ENCODE results near the gene ZNF497. TPM values are rescaled to one million over a fixed set of nuclear protein-coding genes. Genes with fewer than 3 reads are reported as not detected.

Gene ZNF497
- total and polyA plus RNA-seq, 9 of the 15 experiments (the other 6 are each of a cell fraction or from before 2014, with no cell fraction given): 0.06 to 0.98 (median 0.44) TPM; not detected in 1

DNA sequence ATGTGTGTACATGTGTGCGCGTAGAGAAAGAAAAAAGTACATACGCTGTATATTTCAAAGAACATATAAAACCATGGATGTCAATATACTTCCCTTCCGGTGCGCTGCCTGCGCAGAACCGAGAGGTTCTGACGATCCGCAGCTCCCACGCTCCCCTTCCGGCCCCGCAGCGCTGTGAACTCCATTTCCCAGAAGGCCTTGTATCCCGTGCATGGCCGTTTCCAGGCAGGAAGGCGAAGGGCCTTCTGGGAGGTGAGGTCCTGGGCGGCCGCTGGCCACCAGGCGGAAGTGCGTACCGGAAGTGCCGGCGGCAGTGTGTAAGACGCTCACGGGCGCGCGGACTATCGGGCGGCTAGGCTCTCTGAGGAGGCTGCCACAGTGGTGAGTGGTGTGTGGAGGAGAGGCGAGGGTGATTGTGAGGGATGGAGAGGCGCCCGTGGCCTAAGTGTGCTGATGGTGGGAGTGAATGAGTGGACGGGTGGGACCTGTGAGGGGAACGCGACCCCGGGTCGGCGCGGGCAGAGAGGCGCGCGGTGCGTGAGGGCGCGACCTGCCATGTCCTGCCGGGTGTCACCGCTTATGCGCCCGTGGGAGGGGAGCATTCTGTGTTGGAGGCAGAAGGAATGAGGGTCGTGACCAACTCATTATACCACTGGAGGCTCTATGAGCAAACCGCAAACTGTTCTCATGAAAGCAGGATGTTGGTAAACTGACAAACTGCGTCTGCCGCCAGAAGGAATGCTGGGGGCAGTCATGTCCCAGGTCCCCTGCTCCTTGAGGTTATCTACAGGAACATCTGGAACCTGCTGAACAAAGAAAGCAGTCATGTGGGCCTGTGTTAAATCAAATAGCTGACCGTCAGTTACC lies 57.3 kb downstream of the ZNF497 start, which contains the start of gene ERVK3-1 (continued):
- TF ChIP-seq PHB2 (IDR thresholded peaks at IDR 0.05; ENCODE audit: low read depth): no peak
- TF ChIP-seq DPF2 (IDR thresholded peaks at IDR 0.05): peak; percentile 13; the same call in 1 of the 2 replicates
- TF ChIP-seq PTRF (tag; IDR thresholded peaks at IDR 0.05): no peak
- TF ChIP-seq, protein P1, sequence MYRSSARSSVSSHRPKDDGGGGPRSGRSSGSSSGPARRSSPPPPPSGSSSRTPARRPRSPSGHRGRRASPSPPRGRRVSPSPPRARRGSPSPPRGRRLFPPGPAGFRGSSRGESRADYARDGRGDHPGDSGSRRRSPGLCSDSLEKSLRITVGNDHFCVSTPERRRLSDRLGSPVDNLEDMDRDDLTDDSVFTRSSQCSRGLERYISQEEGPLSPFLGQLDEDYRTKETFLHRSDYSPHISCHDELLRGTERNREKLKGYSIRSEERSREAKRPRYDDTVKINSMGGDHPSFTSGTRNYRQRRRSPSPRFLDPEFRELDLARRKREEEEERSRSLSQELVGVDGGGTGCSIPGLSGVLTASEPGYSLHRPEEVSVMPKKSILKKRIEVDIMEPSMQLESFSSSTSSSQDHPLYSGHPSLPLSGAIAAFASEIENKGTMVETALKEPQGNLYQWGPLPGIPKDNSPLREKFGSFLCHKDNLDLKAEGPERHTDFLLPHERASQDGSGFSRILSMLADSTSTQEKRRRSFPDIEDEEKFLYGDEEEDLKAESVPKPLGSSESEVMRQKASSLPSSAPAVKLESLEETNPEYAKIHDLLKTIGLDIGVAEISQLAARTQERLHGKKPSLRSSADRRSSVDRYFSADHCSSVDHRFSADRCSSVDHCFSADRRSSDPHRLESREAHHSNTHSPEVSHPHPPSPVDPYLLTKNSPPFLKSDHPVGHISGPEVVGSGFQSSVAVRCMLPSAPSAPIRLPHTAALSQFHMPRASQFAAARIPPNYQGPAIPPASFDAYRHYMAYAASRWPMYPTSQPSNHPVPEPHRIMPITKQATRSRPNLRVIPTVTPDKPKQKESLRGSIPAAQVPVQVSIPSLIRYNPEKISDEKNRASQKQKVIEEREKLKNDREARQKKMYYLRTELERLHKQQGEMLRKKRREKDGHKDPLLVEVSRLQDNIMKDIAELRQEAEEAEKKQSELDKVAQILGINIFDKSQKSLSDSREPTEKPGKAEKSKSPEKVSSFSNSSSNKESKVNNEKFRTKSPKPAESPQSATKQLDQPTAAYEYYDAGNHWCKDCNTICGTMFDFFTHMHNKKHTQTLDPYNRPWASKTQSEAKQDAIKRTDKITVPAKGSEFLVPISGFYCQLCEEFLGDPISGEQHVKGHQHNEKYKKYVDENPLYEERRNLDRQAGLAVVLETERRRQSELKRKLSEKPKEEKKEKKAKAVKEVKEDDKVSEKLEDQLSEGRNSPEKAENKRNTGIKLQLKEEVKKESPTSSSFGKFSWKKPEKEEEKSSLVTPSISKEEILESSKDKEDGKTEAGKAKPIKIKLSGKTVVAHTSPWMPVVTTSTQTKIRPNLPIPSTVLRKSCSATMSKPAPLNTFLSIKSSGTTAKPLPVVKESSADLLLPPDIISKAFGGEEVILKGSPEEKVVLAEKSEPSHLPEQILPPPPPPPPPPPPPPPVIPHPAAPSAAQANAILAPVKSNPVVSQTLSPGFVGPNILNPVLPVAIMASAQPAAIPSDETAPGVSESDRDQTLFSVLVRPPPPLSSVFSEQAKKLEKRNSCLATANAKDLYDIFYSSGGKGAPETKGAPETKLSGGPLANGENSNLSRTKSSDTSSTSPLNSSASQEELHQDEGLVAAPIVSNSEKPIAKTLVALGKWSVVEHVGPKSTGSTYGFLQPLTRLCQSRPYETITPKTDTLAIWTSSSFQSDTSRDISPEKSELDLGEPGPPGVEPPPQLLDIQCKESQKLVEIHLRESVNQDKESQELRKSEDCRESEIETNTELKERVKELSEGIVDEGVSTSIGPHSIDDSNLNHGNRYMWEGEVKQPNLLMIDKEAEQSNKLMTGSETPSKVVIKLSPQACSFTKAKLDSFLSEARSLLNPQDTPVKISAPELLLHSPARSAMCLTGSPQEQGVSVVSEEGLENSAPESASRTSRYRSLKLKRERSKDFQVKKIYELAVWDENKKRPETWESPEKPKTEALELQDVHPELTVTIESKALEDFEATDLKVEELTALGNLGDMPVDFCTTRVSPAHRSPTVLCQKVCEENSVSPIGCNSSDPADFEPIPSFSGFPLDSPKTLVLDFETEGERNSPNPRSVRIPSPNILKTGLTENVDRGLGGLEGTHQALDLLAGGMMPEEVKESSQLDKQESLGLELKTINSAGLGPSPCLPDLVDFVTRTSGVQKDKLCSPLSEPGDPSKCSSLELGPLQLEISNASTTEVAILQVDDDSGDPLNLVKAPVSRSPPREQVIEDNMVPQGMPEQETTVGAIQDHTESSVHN (IDR thresholded peaks at IDR 0.05; ENCODE audit: borderline replicate concordance in 1 of 2, low read depth in 1 of 2): no peak; a peak in 1 of 4 replicates
- no peak for TF ChIP-seq ZNF133 (CRISPR knock-in tag; IDR thresholded peaks at IDR 0.05)
- TF ChIP-seq, protein P2, sequence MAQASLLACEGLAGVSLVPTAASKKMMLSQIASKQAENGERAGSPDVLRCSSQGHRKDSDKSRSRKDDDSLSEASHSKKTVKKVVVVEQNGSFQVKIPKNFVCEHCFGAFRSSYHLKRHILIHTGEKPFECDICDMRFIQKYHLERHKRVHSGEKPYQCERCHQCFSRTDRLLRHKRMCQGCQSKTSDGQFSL (CRISPR knock-in tag; IDR thresholded peaks at IDR 0.05): peak; percentile 77; the same call in 1 of the 2 replicates
- TF ChIP-seq, protein P2 (tag; IDR thresholded peaks at IDR 0.05): no peak
- no peak for TF ChIP-seq SNIP1 (IDR thresholded peaks at IDR 0.05; ENCODE audit: low read depth)
- no peak for TF ChIP-seq PCBP1 (IDR thresholded peaks at IDR 0.05; ENCODE audit: low read depth, low read length, poor library complexity, severe bottlenecking)
- no peak for TF ChIP-seq RBM14 (IDR thresholded peaks at IDR 0.05; ENCODE audit: borderline replicate concordance, insufficient read depth, low read depth, low read length)
- TF ChIP-seq EP300 (IDR thresholded peaks at IDR 0.05; ENCODE audit: low read length): no peak
- TF ChIP-seq ZBTB17 (CRISPR knock-in tag; IDR thresholded peaks at IDR 0.05): no peak
- TF ChIP-seq, protein P3, sequence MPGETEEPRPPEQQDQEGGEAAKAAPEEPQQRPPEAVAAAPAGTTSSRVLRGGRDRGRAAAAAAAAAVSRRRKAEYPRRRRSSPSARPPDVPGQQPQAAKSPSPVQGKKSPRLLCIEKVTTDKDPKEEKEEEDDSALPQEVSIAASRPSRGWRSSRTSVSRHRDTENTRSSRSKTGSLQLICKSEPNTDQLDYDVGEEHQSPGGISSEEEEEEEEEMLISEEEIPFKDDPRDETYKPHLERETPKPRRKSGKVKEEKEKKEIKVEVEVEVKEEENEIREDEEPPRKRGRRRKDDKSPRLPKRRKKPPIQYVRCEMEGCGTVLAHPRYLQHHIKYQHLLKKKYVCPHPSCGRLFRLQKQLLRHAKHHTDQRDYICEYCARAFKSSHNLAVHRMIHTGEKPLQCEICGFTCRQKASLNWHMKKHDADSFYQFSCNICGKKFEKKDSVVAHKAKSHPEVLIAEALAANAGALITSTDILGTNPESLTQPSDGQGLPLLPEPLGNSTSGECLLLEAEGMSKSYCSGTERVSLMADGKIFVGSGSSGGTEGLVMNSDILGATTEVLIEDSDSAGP (CRISPR knock-in tag; IDR thresholded peaks at IDR 0.05): no peak
- TF ChIP-seq ZNF436 (CRISPR knock-in tag; IDR thresholded peaks at IDR 0.05): no peak
- TF ChIP-seq ZZZ3 (IDR thresholded peaks at IDR 0.05): 0 out of 2 replicates have a peak, but pooled peaks have one; percentile 37

Data from K562 (cell line).